Ascending aorta (tissue), 2 donors: ENCODE results near the gene CDK5RAP1. TPM values are rescaled to one million over a fixed set of nuclear protein-coding genes. Genes with fewer than 3 reads are reported as not detected.

Experiments
- DNase-seq, 2 donors: peaks; one replicate each; pipeline ENCODE4 v3.0.0-alpha.2; 2019; ENCODE audit warnings: low spot score in 2 of 2
- H3K27ac ChIP-seq, 2 donors: fragments of 200-600 bp; sonication (generic); one replicate each; pipeline ENCODE4 v1.5.1; 2016 to 2017; ENCODE audit warnings: mild to moderate bottlenecking in 1 of 2
- H3K27me3 ChIP-seq: fragments of 200-600 bp; sonication (generic); one replicate; pipeline ENCODE4 v1.5.1; 2017
- H3K36me3 ChIP-seq, 2 donors: fragments of 200-600 bp; sonication (generic); one replicate each; pipeline ENCODE4 v1.5.1; 2016
- H3K4me1 ChIP-seq, 2 donors: fragments of 200-600 bp; sonication (generic); one replicate each; pipeline ENCODE4 v1.5.1; 2016 to 2017; ENCODE audit warnings: mild to moderate bottlenecking in 1 of 2
- H3K4me3 ChIP-seq, 2 donors: fragments of 200-600 bp; sonication (generic); one replicate each; pipeline ENCODE4 v1.5.1; 2016 to 2017; ENCODE audit warnings: mild to moderate bottlenecking in 1 of 2
- H3K9me3 ChIP-seq, 2 donors: fragments of 200-600 bp; sonication (generic); one replicate each; pipeline ENCODE4 v1.5.1; 2016
- intact Hi-C: fragments of 100-400 bp; cut with DNase I; formaldehyde crosslinking; loops from one replicate; pipeline ENCODE4 v1.15.1; 2023
- total RNA-seq: library from RNA; depleted of rRNA; stranded (reverse); fragments of >200 nt; gene quantifications from one replicate; pipeline ENCODE4 v1.1.0, GENCODE V29; 2016
- TF ChIP-seq, protein P1 (sequence below), 3 experiments: fragments of 200-600 bp in 2 of 3; fragments of 450-650 bp in 1 of 3; sonication (generic) in 2 of 3; IDR thresholded peaks; one replicate each; pipeline ENCODE4 v1.5.1; 2016 to 2019; ENCODE audit warnings: antibody characterized with exemption in 3 of 3, mild to moderate bottlenecking in 1 of 3, moderate library complexity in 1 of 3

Gene CDK5RAP1
- total RNA-seq, 1 donor from 2014 or later, result 42.8 TPM

DNA sequence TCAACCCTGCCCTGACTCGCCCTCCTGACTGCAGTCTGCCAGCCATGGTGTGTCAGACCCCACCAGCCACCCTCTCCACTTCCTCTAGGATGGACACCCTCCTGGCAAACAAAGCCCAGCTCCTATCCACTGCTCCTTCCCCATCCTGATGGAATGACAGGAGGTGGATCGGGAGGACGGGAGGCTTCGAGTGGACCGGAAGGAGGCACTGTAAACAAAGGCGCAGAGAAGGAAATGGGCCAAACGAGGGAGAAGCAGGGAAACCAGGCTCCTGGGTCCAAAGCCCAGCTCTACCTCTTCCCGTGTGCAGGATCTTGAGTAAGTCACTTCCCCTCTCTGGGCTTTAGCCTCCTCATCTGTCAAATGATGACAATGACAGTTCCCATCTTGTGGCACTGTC lies 78.1 kb downstream of the CDK5RAP1 start:
- TF ChIP-seq, protein P1, sequence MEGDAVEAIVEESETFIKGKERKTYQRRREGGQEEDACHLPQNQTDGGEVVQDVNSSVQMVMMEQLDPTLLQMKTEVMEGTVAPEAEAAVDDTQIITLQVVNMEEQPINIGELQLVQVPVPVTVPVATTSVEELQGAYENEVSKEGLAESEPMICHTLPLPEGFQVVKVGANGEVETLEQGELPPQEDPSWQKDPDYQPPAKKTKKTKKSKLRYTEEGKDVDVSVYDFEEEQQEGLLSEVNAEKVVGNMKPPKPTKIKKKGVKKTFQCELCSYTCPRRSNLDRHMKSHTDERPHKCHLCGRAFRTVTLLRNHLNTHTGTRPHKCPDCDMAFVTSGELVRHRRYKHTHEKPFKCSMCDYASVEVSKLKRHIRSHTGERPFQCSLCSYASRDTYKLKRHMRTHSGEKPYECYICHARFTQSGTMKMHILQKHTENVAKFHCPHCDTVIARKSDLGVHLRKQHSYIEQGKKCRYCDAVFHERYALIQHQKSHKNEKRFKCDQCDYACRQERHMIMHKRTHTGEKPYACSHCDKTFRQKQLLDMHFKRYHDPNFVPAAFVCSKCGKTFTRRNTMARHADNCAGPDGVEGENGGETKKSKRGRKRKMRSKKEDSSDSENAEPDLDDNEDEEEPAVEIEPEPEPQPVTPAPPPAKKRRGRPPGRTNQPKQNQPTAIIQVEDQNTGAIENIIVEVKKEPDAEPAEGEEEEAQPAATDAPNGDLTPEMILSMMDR (IDR thresholded peaks at IDR 0.05), result no peak
- H3K36me3 ChIP-seq, result no peaks in the 10 kb centered on the region
- H3K27me3 ChIP-seq, result no peaks in the 10 kb centered on the region
- H3K4me3 ChIP-seq, result no peak overlapping the region
- no peaks in the 10 kb centered on the region for H3K9me3 ChIP-seq
- DNase-seq, result no peak
- intact Hi-C loops, result no loop called here
- no peaks in the 10 kb centered on the region for H3K4me1 ChIP-seq
- H3K27ac ChIP-seq, result no peak overlapping the region

DNA sequence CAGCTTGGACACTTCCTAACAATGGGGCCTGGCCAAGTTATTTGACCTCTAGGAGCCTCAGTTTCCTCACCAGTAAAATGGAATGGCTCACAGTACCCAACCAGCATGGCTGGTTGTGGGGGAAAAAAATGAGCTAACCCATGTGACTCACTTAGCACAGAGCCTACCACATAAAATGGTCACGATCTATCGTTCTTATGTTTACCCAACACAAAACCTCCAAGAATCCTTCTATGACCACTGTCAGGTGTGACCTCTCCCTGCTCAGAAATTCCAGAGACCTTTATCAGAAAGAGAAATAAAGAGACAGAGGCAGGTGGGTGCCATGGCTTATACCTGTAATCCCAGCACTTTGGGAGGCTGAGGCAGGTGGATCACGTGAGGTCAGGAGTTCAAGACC lies 78.9 kb downstream of the CDK5RAP1 start:
- Histone ChIP-seq H3K4me3 (no peak overlapping the region), H3K27me3 (no peaks in the 10 kb centered on the region), H3K36me3 (no peaks in the 10 kb centered on the region), H3K27ac (no peak overlapping the region), H3K4me1 (no peaks in the 10 kb centered on the region), H3K9me3 (no peaks in the 10 kb centered on the region)
- DNase-seq, result no peak
- TF ChIP-seq, protein P1 (IDR thresholded peaks at IDR 0.05), result no peak
- intact Hi-C loops, result no loop called here

DNA sequence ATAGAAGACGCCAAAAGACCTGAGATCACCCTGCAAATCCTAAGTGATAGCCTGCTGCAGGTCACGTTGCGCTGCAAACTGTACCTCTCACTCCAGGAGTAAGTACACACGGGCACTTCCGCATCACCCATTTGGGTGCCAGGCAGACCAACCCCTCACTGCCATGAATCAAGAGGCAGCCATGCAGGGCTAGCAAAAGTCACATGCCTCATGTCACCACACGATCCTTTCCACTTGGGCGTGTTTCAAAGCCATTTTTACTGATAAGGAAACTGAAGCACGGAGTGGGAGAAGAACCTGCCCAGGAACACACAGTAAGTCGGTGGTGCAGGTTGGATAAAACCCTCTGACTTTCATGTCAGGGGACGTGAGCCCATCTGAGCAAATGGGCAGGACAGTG lies 81.3 kb downstream of the CDK5RAP1 start:
- no peak overlapping the region for H3K27ac ChIP-seq
- H3K9me3 ChIP-seq, result no peaks in the 10 kb centered on the region
- DNase-seq, result no peak
- no peaks in the 10 kb centered on the region for H3K4me1 ChIP-seq
- H3K4me3 ChIP-seq, result no peak overlapping the region
- intact Hi-C loops, result no loop called here
- no peaks in the 10 kb centered on the region for H3K36me3 ChIP-seq
- TF ChIP-seq, protein P1 (IDR thresholded peaks at IDR 0.05), result no peak
- H3K27me3 ChIP-seq, result no peaks in the 10 kb centered on the region

DNA sequence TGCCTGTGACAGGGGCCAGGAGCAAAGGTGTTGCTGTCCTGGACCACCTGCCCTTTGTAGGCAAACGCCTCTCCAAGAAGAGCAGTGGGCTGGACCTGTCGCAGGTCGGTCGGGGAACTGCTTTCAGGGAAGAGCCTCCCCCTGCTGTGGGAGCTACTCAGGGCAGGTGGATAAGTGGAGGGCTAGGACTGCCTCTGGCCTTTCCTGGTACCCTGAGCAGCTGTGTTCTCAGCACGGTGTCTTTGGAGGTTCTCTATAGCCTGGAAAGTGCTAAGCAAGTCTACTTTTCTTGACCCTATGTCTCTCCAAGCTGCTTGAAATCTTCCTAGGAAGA lies 83.3 kb downstream of the CDK5RAP1 start:
- H3K4me1 ChIP-seq, result no peaks in the 10 kb centered on the region
- H3K4me3 ChIP-seq, result no peak overlapping the region
- no peaks in the 10 kb centered on the region for H3K27me3 ChIP-seq
- H3K27ac ChIP-seq, result no peak overlapping the region
- TF ChIP-seq, protein P1 (IDR thresholded peaks at IDR 0.05), result no peak
- H3K9me3 ChIP-seq, result no peaks in the 10 kb centered on the region
- no peak for DNase-seq
- intact Hi-C loops, result no loop called here
- H3K36me3 ChIP-seq, result no peaks in the 10 kb centered on the region

DNA sequence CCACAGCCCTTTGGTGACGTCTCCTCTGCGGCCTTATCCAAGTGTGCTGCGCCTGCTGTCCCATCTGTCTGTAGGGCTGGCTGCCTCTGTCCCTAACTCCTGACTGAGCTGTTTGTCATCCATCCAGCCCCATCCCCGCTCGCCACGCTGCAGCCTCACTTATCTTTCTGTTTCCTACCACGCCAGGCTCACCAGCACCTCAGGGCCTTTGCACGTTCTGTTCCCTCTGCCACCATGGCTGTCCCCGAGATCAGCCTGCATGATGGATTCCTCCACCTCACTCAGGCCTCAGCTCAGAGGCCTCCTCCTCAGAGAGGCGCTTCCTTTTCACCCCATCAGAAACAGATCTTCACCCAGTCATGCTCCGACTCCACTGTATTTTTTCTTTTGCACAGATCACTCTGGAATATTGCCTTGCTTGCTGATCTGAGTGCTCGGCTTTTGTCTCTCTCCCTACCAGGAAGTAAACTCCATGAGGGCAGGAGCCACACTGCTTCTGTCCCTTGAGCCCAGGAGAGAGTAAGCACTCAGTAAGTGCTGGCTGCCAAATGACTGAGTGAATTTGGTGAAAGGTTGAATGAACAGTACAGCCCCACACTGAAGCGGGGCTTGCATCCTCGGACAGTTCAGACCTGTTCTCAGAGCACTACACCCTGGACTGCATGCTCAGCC lies 83.8 kb downstream of the CDK5RAP1 start:
- no peaks in the 10 kb centered on the region for H3K4me1 ChIP-seq
- no peaks in the 10 kb centered on the region for H3K36me3 ChIP-seq
- no peaks in the 10 kb centered on the region for H3K27me3 ChIP-seq
- no peaks in the 10 kb centered on the region for H3K9me3 ChIP-seq
- no peak overlapping the region for H3K4me3 ChIP-seq
- no peak for DNase-seq
- no peak overlapping the region for H3K27ac ChIP-seq
- intact Hi-C loops, result no loop called here
- TF ChIP-seq, protein P1 (IDR thresholded peaks at IDR 0.05), result no peak

DNA sequence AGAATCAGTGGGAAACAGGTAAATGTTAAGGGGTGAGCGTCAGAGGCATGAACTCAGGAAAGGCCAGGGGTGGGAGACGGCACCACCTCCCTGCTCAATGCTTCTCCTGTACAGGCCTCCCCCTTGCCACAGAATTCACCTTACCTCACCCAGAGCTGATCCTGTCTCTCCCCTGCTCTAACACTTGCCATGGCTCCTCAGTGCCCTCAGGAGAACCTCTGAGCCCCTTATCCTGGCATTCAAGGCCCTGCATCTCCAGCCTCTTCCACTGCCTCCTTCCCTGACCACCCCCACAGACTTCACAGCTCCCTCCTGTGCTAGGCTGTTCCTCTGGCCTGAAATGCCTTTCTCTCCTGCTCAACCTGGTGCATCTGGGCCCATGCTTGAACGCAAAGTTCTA lies 84.4 kb downstream of the CDK5RAP1 start:
- Histone ChIP-seq H3K27ac (no peak overlapping the region), H3K9me3 (no peaks in the 10 kb centered on the region), H3K4me3 (no peak overlapping the region), H3K27me3 (no peaks in the 10 kb centered on the region), H3K36me3 (no peaks in the 10 kb centered on the region), H3K4me1 (no peaks in the 10 kb centered on the region)
- DNase-seq, result no peak
- TF ChIP-seq, protein P1 (IDR thresholded peaks at IDR 0.05), result no peak
- intact Hi-C loops, result no loop called here
